Upper lobe of left lung (tissue), 6 donors: Measurements from ENCODE around the gene PFDN1. TPM values are rescaled to one million over a fixed set of nuclear protein-coding genes. Genes with fewer than 3 reads are reported as not detected.

Experiments
- ATAC-seq, 2 donors: fragments of 200-7000 bp; cut with Tn5 transposase; one replicate each; pipeline ENCODE4 v1.9.1; 2022; ENCODE audit warnings: mild to moderate bottlenecking in 2 of 2, moderate library complexity in 2 of 2; ENCODE audit not compliant: low FRiP score in 2 of 2
- DNase-seq, 2 donors: peaks; one replicate each; pipeline ENCODE4 v3.0.0-alpha.2; 2019 to 2020
- H3K27ac ChIP-seq, 4 donors: fragments of 200-600 bp; sonication (generic); one replicate each; pipeline ENCODE4 v1.5.1; 2016 to 2019
- H3K27me3 ChIP-seq, 4 donors: fragments of 200-600 bp; sonication (generic); one replicate each; pipeline ENCODE4 v1.5.1; 2017 to 2019
- H3K36me3 ChIP-seq, 4 donors: fragments of 200-600 bp; sonication (generic); one replicate each; pipeline ENCODE4 v1.5.1; 2016 to 2019
- H3K4me1 ChIP-seq, 4 donors: fragments of 200-600 bp; sonication (generic); one replicate each; pipeline ENCODE4 v1.5.1; 2018 to 2019
- H3K4me3 ChIP-seq, 4 donors: fragments of 200-600 bp; sonication (generic); one replicate each; pipeline ENCODE4 v1.5.1; 2017 to 2019; ENCODE audit warnings: mild to moderate bottlenecking in 2 of 4, moderate library complexity in 1 of 4
- H3K9me3 ChIP-seq, 4 donors: fragments of 200-600 bp; sonication (generic); one replicate each; pipeline ENCODE4 v1.5.1; 2018 to 2019
- CTCF ChIP-seq, 6 experiments: fragments of 450-650 bp in 4 of 6; fragments of 200-600 bp in 2 of 6; sonication (generic) in 2 of 6; IDR thresholded peaks; one replicate each; pipeline ENCODE4 v1.5.1; 2016 to 2019; ENCODE audit warnings: antibody characterized with exemption in 6 of 6
- EP300 ChIP-seq, 4 donors: sonication (generic); formaldehyde crosslinking; IDR thresholded peaks; one replicate each; pipeline ENCODE4 v1.5.1; 2017; ENCODE audit warnings: antibody characterized with exemption in 4 of 4, control low read depth in 2 of 4
- POLR2A ChIP-seq, 4 donors: fragments of 450-650 bp; IDR thresholded peaks; one replicate each; pipeline ENCODE4 v1.5.1; 2016 to 2017; ENCODE audit warnings: antibody characterized with exemption in 4 of 4, mild to moderate bottlenecking in 2 of 4
- POLR2AphosphoS5 ChIP-seq, 2 donors: sonication (generic); formaldehyde crosslinking; IDR thresholded peaks; one replicate each; pipeline ENCODE4 v1.5.1; 2017; ENCODE audit warnings: antibody characterized with exemption in 2 of 2
- WGBS, 2 donors: methylation state at CpG; one replicate each; pipeline ENCODE4 v1.1.5; 2017 to 2018; 5-methylcytosine and 5-hydroxymethylcytosine counted together
- total RNA-seq, 6 donors: library from RNA; depleted of rRNA in 4 of 6; stranded (reverse); fragments of >200 nt in 4 of 6; gene quantifications; one replicate each; pipeline versions ENCODE4 v1.1.0 to v1.2.1, GENCODE V29; 2016 to 2021
- donor health status: DM: no; HTN: no; CAD: no; lungs with moderate emphysema.
- donor health status: DM: no; HTN: yes; CAD: no; lungs with severe emphysema.

PFDN1 gene
- total RNA-seq, 6 donors from 2014 or later, result 44.7 to 128 (median 87.7) TPM

GRCh38 chr5:140251527-140251973, 51.4 kb downstream of the PFDN1 start:
- DNase-seq, result peak in 1 of 2 donors; percentile 61
- peaks cover 0 to 30% (median 6%) of the 10 kb centered on the region in 4 donors for H3K36me3 ChIP-seq
- H3K27me3 ChIP-seq, result no peaks in the 10 kb centered on the region
- peak overlapping the region in 3 of 4 donors; percentile 40 to 58 (median 57) for H3K27ac ChIP-seq
- WGBS, 2 donors, result 22 to 54% methylated on average over 4 to 5 of the region's 5 CpGs
- H3K4me3 ChIP-seq, result no peak overlapping the region
- no peaks in the 10 kb centered on the region for H3K9me3 ChIP-seq
- ATAC-seq, result peak in 1 of 2 donors; percentile 74
- peaks cover 37 to 54% (median 47%) of the 10 kb centered on the region in 4 donors for H3K4me1 ChIP-seq
- TF ChIP-seq CTCF (IDR thresholded peaks at IDR 0.05), result no peak
- TF ChIP-seq POLR2AphosphoS5 (IDR thresholded peaks at IDR 0.05), result peak; percentile 32 to 61
- TF ChIP-seq EP300 (IDR thresholded peaks at IDR 0.05), result peak in 1 of 4 donors; percentile 6

- no peak for ATAC-seq
Observed at GRCh38 chr5:140250386-140250785, 52.5 kb downstream of the PFDN1 start.

GRCh38 chr5:140249536-140249935, 53.4 kb downstream of the PFDN1 start:
- Histone ChIP-seq H3K27ac (no peak overlapping the region), H3K9me3 (no peaks in the 10 kb centered on the region), H3K4me3 (no peak overlapping the region), H3K27me3 (no peaks in the 10 kb centered on the region), H3K36me3 (peaks cover 0 to 48% (median 12%) of the 10 kb centered on the region in 4 donors), H3K4me1 (peaks cover 53 to 66% (median 62%) of the 10 kb centered on the region in 4 donors)
- ATAC-seq (no peak), DNase-seq (no peak)
- TF ChIP-seq POLR2AphosphoS5 (IDR thresholded peaks at IDR 0.05), result no peak
- no peak for TF ChIP-seq EP300 (IDR thresholded peaks at IDR 0.05)
- TF ChIP-seq CTCF (IDR thresholded peaks at IDR 0.05), result no peak
- TF ChIP-seq POLR2A (IDR thresholded peaks at IDR 0.05), result no peak
- WGBS, 2 donors, result 87 to 90% methylated on average over 5 of the region's 5 CpGs

More at GRCh38 chr5:140250386-140250785, 52.5 kb downstream of the PFDN1 start:
- Histone ChIP-seq H3K36me3 (peaks cover 0 to 40% (median 10%) of the 10 kb centered on the region in 4 donors), H3K4me1 (peaks cover 49 to 60% (median 56%) of the 10 kb centered on the region in 4 donors), H3K4me3 (no peak overlapping the region), H3K9me3 (no peaks in the 10 kb centered on the region), H3K27ac (peak overlapping the region in 1 of 4 donors; percentile 58), H3K27me3 (no peaks in the 10 kb centered on the region)
- DNase-seq, result no peak
- no peak for TF ChIP-seq CTCF (IDR thresholded peaks at IDR 0.05)
- TF ChIP-seq EP300 (IDR thresholded peaks at IDR 0.05), result peak in 1 of 4 donors; percentile 1
- WGBS, 2 donors, result 65 to 71% methylated on average over 6 of the region's 6 CpGs

- no peak for ATAC-seq
- no peak for DNase-seq
- WGBS, 2 donors, result 64 to 89% methylated on average over 3 of the region's 3 CpGs
- Histone ChIP-seq H3K4me3 (no peak overlapping the region), H3K9me3 (no peaks in the 10 kb centered on the region), H3K4me1 (peaks cover 45 to 57% (median 52%) of the 10 kb centered on the region in 4 donors), H3K36me3 (peaks cover 0 to 54% (median 12%) of the 10 kb centered on the region in 4 donors), H3K27ac (no peak overlapping the region), H3K27me3 (no peaks in the 10 kb centered on the region)
- TF ChIP-seq EP300 (IDR thresholded peaks at IDR 0.05), result no peak
- TF ChIP-seq CTCF (IDR thresholded peaks at IDR 0.05), result no peak
- no peak for TF ChIP-seq POLR2A (IDR thresholded peaks at IDR 0.05)
- no peak for TF ChIP-seq POLR2AphosphoS5 (IDR thresholded peaks at IDR 0.05)
Observed at GRCh38 chr5:140248414-140248813, 54.5 kb downstream of the PFDN1 start.
